NB4 (cell line): ENCODE results near the gene DHRS2.

Experiments used
- CTCF ChIP-seq: IDR thresholded peaks from one replicate; pipeline ENCODE4 v1.5.1; 2012; ENCODE audit warnings: low read depth, low read length
- MYC ChIP-seq: IDR thresholded peaks from 2 replicates; pipeline ENCODE4 v1.6.1; 2011; ENCODE audit warnings: low read depth, low read length
- POLR2A ChIP-seq: IDR thresholded peaks from 2 replicates; pipeline ENCODE4 v1.6.1; 2011; ENCODE audit warnings: mild to moderate bottlenecking; ENCODE audit not compliant: insufficient read length; ENCODE audit errors: extremely low read depth

GRCh38 chr14:23641180-23641914 is 5.2 kb downstream of the DHRS2 start:
- TF ChIP-seq CTCF (no peak), POLR2A (no peak), MYC (no peak)
